22Rv1 (cell line): ENCODE results near the gene KCNC4.

Experiments used
- CTCF ChIP-seq: fragments of 450-650 bp; IDR thresholded peaks from 2 replicates; pipeline ENCODE4 v1.5.1; 2017; ENCODE audit warnings: mild to moderate bottlenecking
- ZFX ChIP-seq: fragments of 450-650 bp; IDR thresholded peaks from 2 replicates; pipeline ENCODE4 v1.6.1; 2017; ENCODE audit warnings: antibody characterized with exemption, borderline replicate concordance

GRCh38 chr1:110259770-110260169 is 49.7 kb downstream of the KCNC4 start:
- no peak for TF ChIP-seq CTCF
- no peak for TF ChIP-seq ZFX
